CD4-positive, alpha-beta T cell treated with Interleukin-17A for 1 hour (primary cell): ENCODE results near the gene CNFN.

Experiments used
- DNase-seq: peaks from one replicate; pipeline ENCODE4 v3.0.0-alpha.2; 2020

CNFN gene

GRCh38 chr19:42370626-42371175 lies 19.4 kb downstream of the CNFN start:
- DNase-seq: no peak

DNA sequence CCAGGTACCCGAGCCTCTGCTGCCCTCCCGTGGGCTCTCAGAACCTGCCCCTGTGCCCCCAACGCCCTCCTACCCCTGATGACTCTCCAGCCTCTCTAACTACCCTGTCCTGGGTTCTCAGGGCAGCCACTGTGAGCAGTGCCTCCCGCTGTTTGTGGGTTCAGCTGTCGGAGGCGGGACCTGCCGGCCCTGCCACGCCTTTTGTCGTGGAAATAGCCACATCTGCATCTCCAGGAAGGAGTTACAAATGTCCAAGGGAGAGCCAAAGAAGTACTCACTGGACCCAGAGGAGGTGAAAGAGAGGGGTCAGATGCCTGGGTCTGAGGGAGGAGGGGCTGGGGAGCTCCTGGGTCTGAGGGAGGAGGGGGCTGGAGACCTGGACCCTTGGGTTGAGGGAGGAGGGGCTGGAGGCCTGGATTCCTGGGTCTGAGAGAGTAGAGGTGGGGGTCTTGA lies 20.0 kb downstream of the CNFN start:
- DNase-seq: no peak

GRCh38 chr19:42369433-42370067 lies 20.5 kb downstream of the CNFN start:
- DNase-seq: no peak

GRCh38 chr19:42368765-42369164 lies 21.3 kb downstream of the CNFN start:
- DNase-seq: no peak

DNA sequence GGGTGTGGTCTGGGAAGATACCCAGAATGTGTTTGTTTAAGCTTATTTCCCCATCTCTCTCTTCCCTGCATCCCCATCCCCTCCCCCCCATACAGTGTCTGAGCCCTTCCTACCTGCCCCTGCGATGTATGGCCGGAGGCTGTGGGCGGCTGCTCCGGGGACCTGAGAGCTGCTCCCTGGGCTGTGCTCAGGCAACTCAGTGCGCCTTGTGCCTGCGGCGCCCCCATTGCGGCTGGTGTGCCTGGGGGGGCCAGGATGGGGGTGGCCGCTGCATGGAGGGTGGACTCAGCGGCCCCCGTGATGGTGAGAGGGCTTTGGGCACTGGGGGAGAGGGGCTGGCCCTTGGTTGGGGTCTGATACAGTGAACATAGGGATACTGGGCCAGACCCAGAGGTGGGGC lies 21.7 kb downstream of the CNFN start:
- no peak for DNase-seq

DNA sequence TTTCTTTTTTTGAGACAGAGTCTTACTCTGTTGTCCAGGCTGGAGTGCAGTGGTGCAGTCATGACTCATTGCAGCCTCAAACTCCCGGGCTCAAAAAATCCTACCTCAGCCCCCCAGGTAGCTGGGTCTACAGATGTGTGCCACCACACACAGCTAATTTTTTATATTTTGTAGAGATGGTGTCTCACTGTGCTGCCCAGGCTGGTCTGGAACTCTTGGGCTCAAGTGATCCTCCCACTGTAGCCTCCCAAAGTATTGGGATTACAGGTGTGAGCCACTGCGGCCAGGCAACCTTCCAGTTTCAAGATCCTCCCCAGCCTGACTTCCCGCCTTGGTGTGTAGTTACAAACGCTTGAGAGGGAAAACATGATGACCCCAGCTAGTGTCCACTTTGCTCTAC lies 22.2 kb downstream of the CNFN start:
- DNase-seq: no peak

GRCh38 chr19:42366673-42367072 lies 23.4 kb downstream of the CNFN start:
- DNase-seq: no peak

DNA sequence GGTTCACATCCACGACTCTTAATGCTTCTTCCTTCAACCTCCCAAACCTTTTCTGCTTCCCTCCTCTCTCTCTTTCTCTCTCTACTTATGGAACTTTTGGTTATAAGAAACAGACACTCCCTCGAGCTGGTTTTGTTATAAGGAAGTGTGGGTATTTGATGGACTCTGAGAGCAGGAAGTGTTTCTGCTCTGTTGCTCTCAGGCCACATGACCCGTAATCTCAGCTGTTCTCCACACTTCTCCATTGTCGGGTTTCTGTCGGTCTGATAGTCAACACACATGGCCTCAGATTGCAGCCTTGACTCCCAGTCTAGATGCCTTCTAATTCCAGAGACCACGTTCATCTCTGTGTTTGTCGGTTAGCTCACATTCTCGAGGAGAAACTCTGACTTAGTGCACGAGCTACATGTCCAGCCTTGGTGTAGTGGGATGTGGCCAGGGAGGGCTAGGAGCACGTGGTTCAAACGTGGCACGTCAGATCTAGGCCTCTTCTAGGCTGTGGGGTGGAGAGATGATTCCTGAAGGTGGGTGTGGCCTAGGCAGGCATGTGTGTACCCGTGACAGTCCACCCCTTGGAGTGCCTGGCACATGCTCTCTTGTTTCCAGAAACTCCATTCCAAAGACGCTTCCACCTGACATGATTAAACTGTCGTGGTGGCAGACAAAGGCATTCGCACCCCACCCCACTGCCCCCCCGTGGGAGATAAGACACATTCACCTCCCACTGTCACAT lies 26.3 kb downstream of the CNFN start:
- no peak for DNase-seq

GRCh38 chr19:42362891-42363440 lies 27.1 kb downstream of the CNFN start:
- DNase-seq: no peak

DNA sequence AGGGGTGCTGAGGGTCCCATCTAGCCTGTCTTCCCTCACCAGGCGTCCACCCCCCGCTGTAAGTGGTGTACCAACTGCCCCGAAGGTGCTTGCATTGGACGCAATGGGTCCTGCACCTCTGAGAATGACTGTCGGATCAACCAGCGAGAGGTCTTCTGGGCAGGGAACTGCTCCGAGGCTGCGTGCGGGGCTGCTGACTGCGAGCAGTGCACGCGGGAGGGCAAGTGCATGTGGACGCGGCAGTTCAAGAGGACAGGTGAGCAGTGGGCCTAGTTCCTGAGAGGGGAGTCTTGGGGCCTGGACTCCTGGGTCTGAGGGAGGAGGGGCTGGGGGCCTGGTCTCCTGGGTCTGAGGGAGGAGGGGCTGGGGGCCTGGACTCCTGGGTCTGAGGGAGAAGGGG lies 27.8 kb downstream of the CNFN start:
- no peak for DNase-seq

GRCh38 chr19:42361545-42361910 lies 28.6 kb downstream of the CNFN start:
- DNase-seq: no peak

GRCh38 chr19:42360787-42361544 lies 29.1 kb downstream of the CNFN start:
- no peak for DNase-seq

- DNase-seq: no peak
Observed at GRCh38 chr19:42357290-42357689, 32.8 kb downstream of the CNFN start.

DNA sequence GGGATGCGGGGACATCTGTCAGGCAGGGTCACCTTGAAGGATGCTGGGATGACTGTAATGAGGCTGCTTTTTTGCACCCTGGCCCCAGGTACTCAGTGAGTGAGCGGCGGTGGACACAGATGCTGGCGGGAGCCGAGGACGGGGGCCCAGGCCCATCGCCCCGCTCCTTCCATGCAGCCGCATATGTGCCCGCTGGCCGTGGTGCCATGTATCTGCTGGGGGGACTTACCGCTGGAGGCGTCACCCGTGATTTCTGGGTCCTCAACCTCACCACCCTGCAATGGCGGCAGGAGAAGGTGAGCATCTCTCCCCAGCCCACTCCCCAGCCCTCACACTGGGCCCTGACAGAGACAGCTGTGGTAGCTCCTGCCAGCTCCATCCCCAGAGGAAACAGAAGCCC lies 33.4 kb downstream of the CNFN start:
- no peak for DNase-seq

DNA sequence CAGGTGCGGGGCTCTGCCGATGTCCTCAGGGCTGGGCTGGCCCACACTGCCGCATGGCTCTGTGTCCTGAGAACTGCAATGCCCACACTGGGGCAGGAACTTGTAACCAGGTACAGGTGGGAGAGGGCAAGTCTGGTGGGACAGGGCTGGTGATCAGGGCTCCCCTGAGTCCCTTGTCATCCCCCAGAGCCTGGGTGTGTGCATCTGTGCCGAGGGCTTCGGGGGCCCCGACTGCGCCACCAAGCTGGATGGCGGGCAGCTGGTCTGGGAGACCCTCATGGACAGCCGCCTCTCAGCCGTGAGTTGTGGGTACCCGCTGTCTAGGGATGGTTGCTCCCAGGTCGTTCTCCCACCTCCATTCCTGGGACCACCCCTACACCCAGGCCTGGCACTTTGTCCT lies 34.2 kb downstream of the CNFN start:
- DNase-seq: no peak

- no peak for DNase-seq
Observed at GRCh38 chr19:42353341-42354015, 36.6 kb downstream of the CNFN start.

- DNase-seq: peak; percentile 35
Observed at GRCh38 chr19:42352301-42353259, 37.5 kb downstream of the CNFN start.

DNA sequence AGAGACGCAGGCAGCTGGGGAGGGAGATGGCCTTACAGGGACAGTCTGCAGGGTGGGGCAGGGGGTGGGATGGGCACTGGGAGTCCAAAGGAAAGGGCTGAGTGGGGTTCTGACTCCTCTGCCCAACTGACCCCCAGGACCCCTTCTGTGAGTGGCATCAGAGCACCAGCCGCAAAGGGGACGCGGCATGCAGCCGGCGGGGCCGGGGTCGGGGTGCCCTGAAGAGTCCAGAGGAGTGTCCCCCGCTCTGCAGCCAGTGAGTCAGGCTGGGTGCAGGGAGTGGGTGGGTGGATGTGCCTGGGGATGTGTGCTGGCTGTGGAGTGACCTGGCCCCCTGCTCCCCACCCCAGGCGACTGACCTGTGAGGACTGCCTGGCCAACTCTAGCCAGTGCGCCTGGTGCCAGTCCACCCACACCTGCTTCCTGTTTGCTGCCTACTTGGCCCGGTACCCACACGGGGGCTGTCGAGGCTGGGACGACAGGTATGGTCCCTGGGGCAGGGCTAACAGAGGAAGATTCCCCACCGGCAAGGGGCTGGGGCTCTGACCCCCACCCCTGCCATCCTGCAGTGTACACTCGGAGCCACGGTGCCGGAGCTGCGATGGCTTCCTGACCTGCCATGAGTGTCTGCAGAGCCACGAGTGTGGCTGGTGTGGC lies 38.9 kb downstream of the CNFN start:
- DNase-seq: no peak

- DNase-seq: no peak
Observed at GRCh38 chr19:42350417-42350816, 39.7 kb downstream of the CNFN start.

GRCh38 chr19:42349378-42350107 lies 40.6 kb downstream of the CNFN start:
- DNase-seq: no peak
